ENCODE measurements around the gene BECN2. TPM values are rescaled to one million over a fixed set of nuclear protein-coding genes. Genes with fewer than 3 reads are reported as not detected.

The BECN2 gene
- total RNA-seq, 1 experiment from 2014 or later = not detected

DNA sequence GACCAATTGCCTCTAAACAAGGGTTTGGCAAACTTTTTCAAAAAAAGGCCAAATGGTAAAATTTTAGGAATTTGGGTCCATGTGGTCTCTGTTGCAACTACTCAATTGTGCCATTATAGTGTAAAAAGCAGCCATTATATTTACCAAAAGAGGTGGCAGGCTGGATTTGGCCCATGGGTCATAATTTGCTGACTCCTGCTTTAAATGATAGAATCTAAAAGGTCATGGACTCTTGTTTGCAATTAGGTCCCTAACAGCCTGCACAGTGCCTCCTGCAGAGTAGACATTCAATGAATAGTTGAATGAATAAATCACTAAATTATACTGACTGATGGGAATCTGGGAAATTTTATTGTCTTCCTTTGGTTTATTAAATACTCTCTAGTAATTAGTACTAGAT is 6.2 kb downstream of the BECN2 start:
- Mint-ChIP-seq H3K4me3 (no peak overlapping the region), H3K36me3 (ENCODE audit: insufficient read depth in 1 of 3, low read depth in 3 of 3) (no peaks in the 10 kb centered on the region), H3K9me3 (no peaks in the 10 kb centered on the region), H3K27me3 (ENCODE audit: low read depth) (no peaks in the 10 kb centered on the region), H3K4me1 (no peaks in the 10 kb centered on the region), H3K27ac (no peak overlapping the region)
- Histone ChIP-seq H3K18ac (ENCODE audit: insufficient read length, low read depth, low read length) (no peak overlapping the region), H3K9me3 (ENCODE audit: control insufficient read depth, low read depth, low read length) (no peaks in the 10 kb centered on the region), H3K4me2 (ENCODE audit: insufficient read depth, insufficient read length, low read length) (no peak overlapping the region), H2BK15ac (ENCODE audit: low read depth, low read length) (no peak overlapping the region), H2BK5ac (ENCODE audit: insufficient read length, low read length) (no peak overlapping the region), H3K79me1 (ENCODE audit: insufficient read depth, low read depth, low read length, poor library complexity, severe bottlenecking) (no peaks in the 10 kb centered on the region), H3K27me3 (ENCODE audit: insufficient read depth, low read length) (no peaks in the 10 kb centered on the region), H3K4me1 (ENCODE audit: insufficient read depth, low read length) (no peaks in the 10 kb centered on the region), H4K20me1 (ENCODE audit: control insufficient read depth, insufficient read depth, insufficient read length) (no peaks in the 10 kb centered on the region), H3K56ac (ENCODE audit: insufficient read length, low read depth, low read length) (no peak overlapping the region), H3K23me2 (ENCODE audit: insufficient read length, low read depth, low read length, poor library complexity, severe bottlenecking) (no peaks in the 10 kb centered on the region), H3K23ac (ENCODE audit: insufficient read length, low read depth, low read length) (no peak overlapping the region), H4K91ac (ENCODE audit: insufficient read length, low read depth, low read length) (no peak overlapping the region), H3K27ac (ENCODE audit: insufficient read length, low read depth, low read length) (no peak overlapping the region), H3T11ph (ENCODE audit: low read length) (no peak overlapping the region), H3K9ac (ENCODE audit: extremely low read depth, insufficient read length, low read length) (no peak overlapping the region), H4K5ac (ENCODE audit: insufficient read length, low read depth, low read length) (no peak overlapping the region), H2BK120ac (ENCODE audit: low read depth, low read length, poor library complexity, severe bottlenecking) (no peak overlapping the region), H2BK12ac (ENCODE audit: insufficient read length, low read depth, low read length) (no peak overlapping the region), H2AK5ac (ENCODE audit: insufficient read length, low read length) (no peak overlapping the region), H3K14ac (ENCODE audit: insufficient read depth, low read length) (no peak overlapping the region), H2AFZ (ENCODE audit: low read length) (no peak overlapping the region), H3K4ac (ENCODE audit: low read depth, low read length) (no peak overlapping the region), H4K8ac (replicated peaks; ENCODE audit: insufficient read length, low read depth, low read length) (no peak overlapping the region), H2BK20ac (ENCODE audit: low read depth, low read length, poor library complexity, severe bottlenecking) (no peak overlapping the region), H3K79me2 (ENCODE audit: insufficient read depth, low read length) (no peaks in the 10 kb centered on the region)
- no peak for DNase-seq
- TF ChIP-seq, protein P1, sequence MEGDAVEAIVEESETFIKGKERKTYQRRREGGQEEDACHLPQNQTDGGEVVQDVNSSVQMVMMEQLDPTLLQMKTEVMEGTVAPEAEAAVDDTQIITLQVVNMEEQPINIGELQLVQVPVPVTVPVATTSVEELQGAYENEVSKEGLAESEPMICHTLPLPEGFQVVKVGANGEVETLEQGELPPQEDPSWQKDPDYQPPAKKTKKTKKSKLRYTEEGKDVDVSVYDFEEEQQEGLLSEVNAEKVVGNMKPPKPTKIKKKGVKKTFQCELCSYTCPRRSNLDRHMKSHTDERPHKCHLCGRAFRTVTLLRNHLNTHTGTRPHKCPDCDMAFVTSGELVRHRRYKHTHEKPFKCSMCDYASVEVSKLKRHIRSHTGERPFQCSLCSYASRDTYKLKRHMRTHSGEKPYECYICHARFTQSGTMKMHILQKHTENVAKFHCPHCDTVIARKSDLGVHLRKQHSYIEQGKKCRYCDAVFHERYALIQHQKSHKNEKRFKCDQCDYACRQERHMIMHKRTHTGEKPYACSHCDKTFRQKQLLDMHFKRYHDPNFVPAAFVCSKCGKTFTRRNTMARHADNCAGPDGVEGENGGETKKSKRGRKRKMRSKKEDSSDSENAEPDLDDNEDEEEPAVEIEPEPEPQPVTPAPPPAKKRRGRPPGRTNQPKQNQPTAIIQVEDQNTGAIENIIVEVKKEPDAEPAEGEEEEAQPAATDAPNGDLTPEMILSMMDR (conservative IDR thresholded peaks at IDR 0.05) = no peak

Measured in H9 (cell line).